HepG2 (cell line): ENCODE data around the gene SLC35B4. TPM values are rescaled to one million over a fixed set of nuclear protein-coding genes. Genes with fewer than 3 reads are reported as not detected.
A peak's percentile ranks its signal among the peaks of the same experiment; 100 is the strongest.

Experiments
- BCL6 ChIP-seq: IDR thresholded peaks from 2 replicates; pipeline ENCODE4 v1.6.1; 2016; ENCODE audit warnings: missing genetic modification reagents, missing compliant biosample characterization
- ETV5 ChIP-seq: IDR thresholded peaks from 2 replicates; pipeline ENCODE4 v1.6.1; 2018; ENCODE audit warnings: missing biosample characterization, missing genetic modification reagents, inconsistent platforms, borderline replicate concordance
- HMGA1 ChIP-seq: sonication (generic); formaldehyde crosslinking; conservative IDR thresholded peaks from 2 replicates; pipeline ENCODE4 v1.4.0; 2020; ENCODE audit warnings: missing genetic modification reagents
- JUNB ChIP-seq: sonication (generic); formaldehyde crosslinking; IDR thresholded peaks from 2 replicates; pipeline ENCODE4 v1.8.0; 2022; ENCODE audit warnings: missing genetic modification reagents, mild to moderate bottlenecking, borderline replicate concordance
- MIER2 ChIP-seq: IDR thresholded peaks from 2 replicates; pipeline ENCODE4 v1.6.1; 2016; ENCODE audit warnings: missing biosample characterization, missing genetic modification reagents
- PLRG1 ChIP-seq: fragments of 450-650 bp; conservative IDR thresholded peaks from 2 replicates; pipeline ENCODE4 v1.6.1; 2016
- SNAPC2 ChIP-seq: sonication (generic); formaldehyde crosslinking; IDR thresholded peaks from 2 replicates; pipeline ENCODE4 v1.8.1; 2022; ENCODE audit warnings: mild to moderate bottlenecking, missing genetic modification reagents
- ZBTB8A ChIP-seq: sonication (generic); formaldehyde crosslinking; IDR thresholded peaks from 2 replicates; pipeline ENCODE4 v1.4.0; 2020; ENCODE audit warnings: mild to moderate bottlenecking, low read depth, missing genetic modification reagents, borderline replicate concordance
- ZFP90 ChIP-seq: sonication (generic); formaldehyde crosslinking; IDR thresholded peaks from 2 replicates; pipeline ENCODE4 v1.8.0; 2022; ENCODE audit warnings: missing genetic modification reagents, mild to moderate bottlenecking, inconsistent platforms, borderline replicate concordance
- ZKSCAN1 ChIP-seq: fragments of 150-350 bp; IDR thresholded peaks from 2 replicates; pipeline ENCODE4 v1.6.1; 2014; ENCODE audit warnings: low read length
- ZMYM4 ChIP-seq: sonication (generic); formaldehyde crosslinking; IDR thresholded peaks from 2 replicates; pipeline ENCODE4 v1.8.1; 2023; ENCODE audit warnings: mild to moderate bottlenecking, missing genetic modification reagents
- ZNF205 ChIP-seq: IDR thresholded peaks from 2 replicates; pipeline ENCODE4 v1.6.1; 2018; ENCODE audit warnings: missing biosample characterization, missing genetic modification reagents
- ZNF251 ChIP-seq: sonication (generic); formaldehyde crosslinking; IDR thresholded peaks from 2 replicates; pipeline ENCODE4 v1.9.0; 2021; ENCODE audit warnings: mild to moderate bottlenecking, missing genetic modification reagents
- ZNF552 ChIP-seq: sonication (generic); formaldehyde crosslinking; IDR thresholded peaks from 2 replicates; pipeline ENCODE4 v1.9.0; 2022; ENCODE audit warnings: missing genetic modification reagents, mild to moderate bottlenecking, borderline replicate concordance
- ZNF782 ChIP-seq: sonication (generic); formaldehyde crosslinking; IDR thresholded peaks from 2 replicates; pipeline ENCODE4 v1.4.0; 2020; ENCODE audit warnings: missing genetic modification reagents, mild to moderate bottlenecking, borderline replicate concordance
- polyA plus RNA-seq, 8 experiments: library from polyadenylated mRNA; depleted of rRNA in 3 of 8; stranded (reverse) in 7 of 8; unstranded in 1 of 8; fragments of >200 nt; fragmentation: Illumina TruSeq in 4 of 8; extraction: Trizol in 4 of 8; gene quantifications; 2 replicates each; pipeline versions ENCODE4 v1.2.1 to v1.2.3, GENCODE V29; 2011 to 2016; ENCODE audit warnings: low read depth in 4 of 8, missing spikeins in 1 of 8, mixed read lengths in 1 of 8; ENCODE audit not compliant: insufficient read depth in 1 of 8
- total RNA-seq, 5 experiments: library from RNA; depleted of rRNA; stranded (reverse); fragments of >200 nt; fragmentation: Illumina TruSeq; extraction: Trizol; gene quantifications; 2 replicates each; pipeline ENCODE4 v1.2.3, GENCODE V29; 2016; ENCODE audit warnings: low read depth in 1 of 5
- TF ChIP-seq, protein P1 (sequence below): sonication (generic); formaldehyde crosslinking; IDR thresholded peaks from 2 replicates; pipeline ENCODE4 v1.8.0; 2022; ENCODE audit warnings: missing genetic modification reagents, mild to moderate bottlenecking, borderline replicate concordance
- TF ChIP-seq, protein P2 (sequence below): sonication (generic); formaldehyde crosslinking; IDR thresholded peaks from 2 replicates; pipeline ENCODE4 v1.4.0; 2020; ENCODE audit warnings: missing genetic modification reagents, borderline replicate concordance
- TF ChIP-seq, protein P3 (sequence below): sonication (generic); formaldehyde crosslinking; IDR thresholded peaks from 2 replicates; pipeline ENCODE4 v1.8.1; 2023; ENCODE audit warnings: missing genetic modification reagents, inconsistent platforms, borderline replicate concordance
- TF ChIP-seq, protein P4 (sequence below): sonication (generic); formaldehyde crosslinking; IDR thresholded peaks from 2 replicates; pipeline ENCODE4 v1.9.0; 2021; ENCODE audit warnings: missing genetic modification reagents, mild to moderate bottlenecking, borderline replicate concordance
- TF ChIP-seq, protein P5 (sequence below): IDR thresholded peaks from 2 replicates; pipeline ENCODE4 v1.6.1; 2016
- TF ChIP-seq, protein P6 (sequence below): sonication (generic); formaldehyde crosslinking; IDR thresholded peaks from 2 replicates; pipeline ENCODE4 v1.4.0; 2020; ENCODE audit warnings: low read depth, missing genetic modification reagents

SLC35B4 gene
- total and polyA plus RNA-seq, 2 of the 13 experiments (the other 11 are each of a cell fraction or from before 2014, with no cell fraction given): 17.1 to 17.8 TPM

DNA sequence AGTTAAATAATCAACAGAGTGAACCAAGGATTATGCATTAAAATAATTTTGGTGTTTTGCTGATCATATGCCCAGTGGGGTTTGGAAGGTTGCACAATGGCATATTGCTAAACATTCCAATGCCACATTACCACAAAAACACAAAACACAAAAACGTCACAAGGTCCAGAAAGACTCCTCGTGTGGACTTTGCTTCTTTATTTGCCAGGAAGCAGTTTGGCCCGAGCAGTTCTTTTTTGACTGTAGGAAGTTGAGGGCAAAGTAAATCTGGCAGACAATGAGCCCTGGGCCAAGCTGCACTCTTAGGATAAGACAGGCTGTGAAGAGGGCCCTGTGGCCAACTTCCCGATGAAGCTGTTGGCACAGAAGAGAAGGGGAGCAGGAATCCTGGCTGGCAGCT is 39.2 kb upstream of the SLC35B4 start (continued):
- TF ChIP-seq, protein P1, sequence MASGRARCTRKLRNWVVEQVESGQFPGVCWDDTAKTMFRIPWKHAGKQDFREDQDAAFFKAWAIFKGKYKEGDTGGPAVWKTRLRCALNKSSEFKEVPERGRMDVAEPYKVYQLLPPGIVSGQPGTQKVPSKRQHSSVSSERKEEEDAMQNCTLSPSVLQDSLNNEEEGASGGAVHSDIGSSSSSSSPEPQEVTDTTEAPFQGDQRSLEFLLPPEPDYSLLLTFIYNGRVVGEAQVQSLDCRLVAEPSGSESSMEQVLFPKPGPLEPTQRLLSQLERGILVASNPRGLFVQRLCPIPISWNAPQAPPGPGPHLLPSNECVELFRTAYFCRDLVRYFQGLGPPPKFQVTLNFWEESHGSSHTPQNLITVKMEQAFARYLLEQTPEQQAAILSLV (CRISPR knock-in tag): no peak
- TF ChIP-seq ZNF552 (no peak), ZFP90 (CRISPR knock-in tag) (no peak), ZMYM4 (CRISPR knock-in tag) (peak; percentile 17; the same call in 1 of the 2 replicates), ZNF251 (CRISPR knock-in tag) (no peak), ZNF205 (CRISPR knock-in tag) (no peak), ETV5 (CRISPR knock-in tag) (peak; percentile 62; the same call in 1 of the 2 replicates), SNAPC2 (CRISPR knock-in tag) (no peak), JUNB (no peak), PLRG1 (no peak), ZBTB8A (no peak), MIER2 (CRISPR knock-in tag) (no peak), ZKSCAN1 (no peak), ZNF782 (CRISPR knock-in tag) (no peak), BCL6 (0 out of 2 replicates have a peak, but pooled peaks have one; percentile 35), HMGA1 (CRISPR knock-in tag) (no peak)
- TF ChIP-seq, protein P2, sequence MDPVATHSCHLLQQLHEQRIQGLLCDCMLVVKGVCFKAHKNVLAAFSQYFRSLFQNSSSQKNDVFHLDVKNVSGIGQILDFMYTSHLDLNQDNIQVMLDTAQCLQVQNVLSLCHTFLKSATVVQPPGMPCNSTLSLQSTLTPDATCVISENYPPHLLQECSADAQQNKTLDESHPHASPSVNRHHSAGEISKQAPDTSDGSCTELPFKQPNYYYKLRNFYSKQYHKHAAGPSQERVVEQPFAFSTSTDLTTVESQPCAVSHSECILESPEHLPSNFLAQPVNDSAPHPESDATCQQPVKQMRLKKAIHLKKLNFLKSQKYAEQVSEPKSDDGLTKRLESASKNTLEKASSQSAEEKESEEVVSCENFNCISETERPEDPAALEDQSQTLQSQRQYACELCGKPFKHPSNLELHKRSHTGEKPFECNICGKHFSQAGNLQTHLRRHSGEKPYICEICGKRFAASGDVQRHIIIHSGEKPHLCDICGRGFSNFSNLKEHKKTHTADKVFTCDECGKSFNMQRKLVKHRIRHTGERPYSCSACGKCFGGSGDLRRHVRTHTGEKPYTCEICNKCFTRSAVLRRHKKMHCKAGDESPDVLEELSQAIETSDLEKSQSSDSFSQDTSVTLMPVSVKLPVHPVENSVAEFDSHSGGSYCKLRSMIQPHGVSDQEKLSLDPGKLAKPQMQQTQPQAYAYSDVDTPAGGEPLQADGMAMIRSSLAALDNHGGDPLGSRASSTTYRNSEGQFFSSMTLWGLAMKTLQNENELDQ (CRISPR knock-in tag): no peak
- TF ChIP-seq, protein P3, sequence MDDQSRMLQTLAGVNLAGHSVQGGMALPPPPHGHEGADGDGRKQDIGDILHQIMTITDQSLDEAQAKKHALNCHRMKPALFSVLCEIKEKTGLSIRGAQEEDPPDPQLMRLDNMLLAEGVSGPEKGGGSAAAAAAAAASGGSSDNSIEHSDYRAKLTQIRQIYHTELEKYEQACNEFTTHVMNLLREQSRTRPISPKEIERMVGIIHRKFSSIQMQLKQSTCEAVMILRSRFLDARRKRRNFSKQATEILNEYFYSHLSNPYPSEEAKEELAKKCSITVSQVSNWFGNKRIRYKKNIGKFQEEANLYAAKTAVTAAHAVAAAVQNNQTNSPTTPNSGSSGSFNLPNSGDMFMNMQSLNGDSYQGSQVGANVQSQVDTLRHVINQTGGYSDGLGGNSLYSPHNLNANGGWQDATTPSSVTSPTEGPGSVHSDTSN (CRISPR knock-in tag): no peak
- TF ChIP-seq, protein P4, sequence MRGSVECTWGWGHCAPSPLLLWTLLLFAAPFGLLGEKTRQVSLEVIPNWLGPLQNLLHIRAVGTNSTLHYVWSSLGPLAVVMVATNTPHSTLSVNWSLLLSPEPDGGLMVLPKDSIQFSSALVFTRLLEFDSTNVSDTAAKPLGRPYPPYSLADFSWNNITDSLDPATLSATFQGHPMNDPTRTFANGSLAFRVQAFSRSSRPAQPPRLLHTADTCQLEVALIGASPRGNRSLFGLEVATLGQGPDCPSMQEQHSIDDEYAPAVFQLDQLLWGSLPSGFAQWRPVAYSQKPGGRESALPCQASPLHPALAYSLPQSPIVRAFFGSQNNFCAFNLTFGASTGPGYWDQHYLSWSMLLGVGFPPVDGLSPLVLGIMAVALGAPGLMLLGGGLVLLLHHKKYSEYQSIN: no peak
- TF ChIP-seq, protein P5, sequence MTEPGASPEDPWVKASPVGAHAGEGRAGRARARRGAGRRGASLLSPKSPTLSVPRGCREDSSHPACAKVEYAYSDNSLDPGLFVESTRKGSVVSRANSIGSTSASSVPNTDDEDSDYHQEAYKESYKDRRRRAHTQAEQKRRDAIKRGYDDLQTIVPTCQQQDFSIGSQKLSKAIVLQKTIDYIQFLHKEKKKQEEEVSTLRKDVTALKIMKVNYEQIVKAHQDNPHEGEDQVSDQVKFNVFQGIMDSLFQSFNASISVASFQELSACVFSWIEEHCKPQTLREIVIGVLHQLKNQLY (CRISPR knock-in tag): no peak
- TF ChIP-seq, protein P6, sequence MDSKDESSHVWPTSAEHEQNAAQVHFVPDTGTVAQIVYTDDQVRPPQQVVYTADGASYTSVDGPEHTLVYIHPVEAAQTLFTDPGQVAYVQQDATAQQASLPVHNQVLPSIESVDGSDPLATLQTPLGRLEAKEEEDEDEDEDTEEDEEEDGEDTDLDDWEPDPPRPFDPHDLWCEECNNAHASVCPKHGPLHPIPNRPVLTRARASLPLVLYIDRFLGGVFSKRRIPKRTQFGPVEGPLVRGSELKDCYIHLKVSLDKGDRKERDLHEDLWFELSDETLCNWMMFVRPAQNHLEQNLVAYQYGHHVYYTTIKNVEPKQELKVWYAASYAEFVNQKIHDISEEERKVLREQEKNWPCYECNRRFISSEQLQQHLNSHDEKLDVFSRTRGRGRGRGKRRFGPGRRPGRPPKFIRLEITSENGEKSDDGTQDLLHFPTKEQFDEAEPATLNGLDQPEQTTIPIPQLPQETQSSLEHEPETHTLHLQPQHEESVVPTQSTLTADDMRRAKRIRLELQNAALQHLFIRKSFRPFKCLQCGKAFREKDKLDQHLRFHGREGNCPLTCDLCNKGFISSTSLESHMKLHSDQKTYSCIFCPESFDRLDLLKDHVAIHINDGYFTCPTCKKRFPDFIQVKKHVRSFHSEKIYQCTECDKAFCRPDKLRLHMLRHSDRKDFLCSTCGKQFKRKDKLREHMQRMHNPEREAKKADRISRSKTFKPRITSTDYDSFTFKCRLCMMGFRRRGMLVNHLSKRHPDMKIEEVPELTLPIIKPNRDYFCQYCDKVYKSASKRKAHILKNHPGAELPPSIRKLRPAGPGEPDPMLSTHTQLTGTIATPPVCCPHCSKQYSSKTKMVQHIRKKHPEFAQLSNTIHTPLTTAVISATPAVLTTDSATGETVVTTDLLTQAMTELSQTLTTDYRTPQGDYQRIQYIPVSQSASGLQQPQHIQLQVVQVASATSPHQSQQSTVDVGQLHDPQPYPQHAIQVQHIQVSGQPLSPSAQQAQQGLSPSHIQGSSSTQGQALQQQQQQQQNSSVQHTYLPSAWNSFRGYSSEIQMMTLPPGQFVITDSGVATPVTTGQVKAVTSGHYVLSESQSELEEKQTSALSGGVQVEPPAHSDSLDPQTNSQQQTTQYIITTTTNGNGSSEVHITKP (CRISPR knock-in tag): no peak
